Prostate gland (tissue), 2 donors: ENCODE data around the gene GALNT2.

ENCODE experiments used
- CTCF ChIP-seq, 4 experiments: fragments of 200-600 bp in 2 of 4; fragments of 450-650 bp in 2 of 4; sonication (generic) in 2 of 4; IDR thresholded peaks; 1 replicate in 3 of 4; 2 replicates in 1 of 4; pipeline ENCODE4 v1.5.1; 2016 to 2019; ENCODE audit warnings: antibody characterized with exemption in 4 of 4, mild to moderate bottlenecking in 2 of 4, moderate library complexity in 2 of 4
- POLR2A ChIP-seq: fragments of 450-650 bp; IDR thresholded peaks from one replicate; pipeline ENCODE4 v1.6.1; 2016; ENCODE audit warnings: antibody characterized with exemption, mild to moderate bottlenecking

GRCh38 chr1:230123280-230124185, 56.5 kb downstream of the GALNT2 start:
- TF ChIP-seq POLR2A (no peak), CTCF (IDR thresholded peaks at IDR 0.05) (no peak)
